Kidney epithelial cell (primary cell): ENCODE results near the gene ANKFN1. TPM values are rescaled to one million over a fixed set of nuclear protein-coding genes. Genes with fewer than 3 reads are reported as not detected.

ENCODE experiments used
- DNase-seq: peaks from one replicate; pipeline ENCODE4 v3.0.0-alpha.2; 2010; ENCODE audit warnings: low read depth
- H3K27me3 ChIP-seq: 2 replicates; pipeline ENCODE4 v1.6.0; 2011; ENCODE audit warnings: low read length; ENCODE audit not compliant: control insufficient read depth, insufficient read depth
- H3K36me3 ChIP-seq: 2 replicates; pipeline ENCODE4 v1.5.1; 2011; ENCODE audit warnings: low read length; ENCODE audit not compliant: control insufficient read depth, insufficient read depth
- H3K4me3 ChIP-seq: 2 replicates; pipeline ENCODE4 v1.5.1; 2011; ENCODE audit warnings: low read depth, mild to moderate bottlenecking, control low read depth, low read length
- total RNA-seq: library from RNA; depleted of rRNA; stranded (reverse); fragments of >200 nt; gene quantifications from 2 replicates; pipeline ENCODE4 v1.2.3, GENCODE V29; 2015
- TF ChIP-seq, protein P1 (sequence below): IDR thresholded peaks from 2 replicates; pipeline ENCODE4 v1.5.1; 2011; ENCODE audit warnings: mild to moderate bottlenecking, moderate library complexity, low read length, control low read depth, inconsistent platforms; ENCODE audit not compliant: insufficient read depth, poor library complexity, severe bottlenecking

The ANKFN1 gene
- total RNA-seq, 1 donor from 2014 or later = not detected

DNA sequence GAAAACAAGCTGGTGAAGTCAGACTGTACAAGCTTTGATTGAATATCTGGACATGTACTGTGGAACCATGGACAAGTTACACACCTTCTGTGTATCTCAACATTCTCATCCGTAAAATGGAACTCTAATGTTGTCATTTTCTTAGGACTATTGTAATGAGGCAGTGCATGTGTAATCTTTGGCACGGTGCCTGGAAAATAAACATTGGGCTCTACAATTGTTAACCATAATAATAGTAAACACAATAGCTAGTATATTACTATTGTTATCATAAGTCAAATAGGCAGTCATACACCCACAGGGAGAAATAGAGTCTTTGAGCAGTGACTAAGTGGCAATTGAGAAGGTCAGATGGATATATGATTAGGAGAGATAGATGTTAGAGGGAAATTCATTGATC, 39.8 kb upstream of the ANKFN1 start:
- Histone ChIP-seq H3K36me3 (no peaks in the 10 kb centered on the region), H3K27me3 (no peaks in the 10 kb centered on the region), H3K4me3 (no peak overlapping the region)
- TF ChIP-seq, protein P1, sequence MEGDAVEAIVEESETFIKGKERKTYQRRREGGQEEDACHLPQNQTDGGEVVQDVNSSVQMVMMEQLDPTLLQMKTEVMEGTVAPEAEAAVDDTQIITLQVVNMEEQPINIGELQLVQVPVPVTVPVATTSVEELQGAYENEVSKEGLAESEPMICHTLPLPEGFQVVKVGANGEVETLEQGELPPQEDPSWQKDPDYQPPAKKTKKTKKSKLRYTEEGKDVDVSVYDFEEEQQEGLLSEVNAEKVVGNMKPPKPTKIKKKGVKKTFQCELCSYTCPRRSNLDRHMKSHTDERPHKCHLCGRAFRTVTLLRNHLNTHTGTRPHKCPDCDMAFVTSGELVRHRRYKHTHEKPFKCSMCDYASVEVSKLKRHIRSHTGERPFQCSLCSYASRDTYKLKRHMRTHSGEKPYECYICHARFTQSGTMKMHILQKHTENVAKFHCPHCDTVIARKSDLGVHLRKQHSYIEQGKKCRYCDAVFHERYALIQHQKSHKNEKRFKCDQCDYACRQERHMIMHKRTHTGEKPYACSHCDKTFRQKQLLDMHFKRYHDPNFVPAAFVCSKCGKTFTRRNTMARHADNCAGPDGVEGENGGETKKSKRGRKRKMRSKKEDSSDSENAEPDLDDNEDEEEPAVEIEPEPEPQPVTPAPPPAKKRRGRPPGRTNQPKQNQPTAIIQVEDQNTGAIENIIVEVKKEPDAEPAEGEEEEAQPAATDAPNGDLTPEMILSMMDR = no peak
- no peak for DNase-seq

DNA sequence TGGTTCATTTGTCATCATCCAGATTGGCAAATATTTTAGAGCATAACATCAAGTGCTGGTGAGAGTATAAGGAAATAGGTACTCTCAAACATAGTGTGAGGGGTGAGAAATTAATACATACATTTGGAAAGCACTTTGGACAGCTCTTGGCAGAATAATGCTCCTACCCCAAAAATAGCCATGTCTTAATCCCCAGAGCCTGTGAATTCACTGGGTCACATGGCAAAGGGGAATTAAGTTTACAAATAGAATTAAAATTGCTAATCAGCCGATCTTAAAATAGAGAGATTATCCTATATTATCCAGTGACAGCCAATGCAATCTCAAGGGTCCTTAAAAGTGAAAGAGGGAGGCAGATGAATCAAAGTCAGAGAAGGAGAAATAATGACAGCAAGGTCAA, 38.8 kb upstream of the ANKFN1 start:
- H3K27me3 ChIP-seq = no peaks in the 10 kb centered on the region
- DNase-seq = no peak
- TF ChIP-seq, protein P1 = no peak
- no peak overlapping the region for H3K4me3 ChIP-seq
- no peaks in the 10 kb centered on the region for H3K36me3 ChIP-seq

DNA sequence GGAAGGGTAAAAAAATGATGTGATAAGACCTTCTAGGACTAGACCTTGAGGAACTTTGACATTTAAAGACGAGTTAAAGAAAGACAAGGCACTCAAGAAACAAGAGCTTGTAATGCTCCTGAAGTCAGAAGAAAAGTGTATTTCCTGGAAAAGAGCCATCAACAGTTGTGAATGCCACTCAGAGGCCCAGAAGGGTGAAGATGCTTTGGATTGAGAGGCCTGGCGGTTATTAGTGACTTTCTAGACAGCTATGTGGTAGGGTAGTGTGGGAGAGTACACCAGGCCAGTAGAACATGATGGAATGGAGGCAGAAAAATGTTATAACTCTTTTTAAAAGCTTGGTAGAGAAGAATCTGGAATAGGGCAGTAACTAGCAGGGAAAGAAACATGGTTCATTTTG, 34.1 kb upstream of the ANKFN1 start:
- no peak for DNase-seq
- no peaks in the 10 kb centered on the region for H3K36me3 ChIP-seq
- no peak overlapping the region for H3K4me3 ChIP-seq
- no peaks in the 10 kb centered on the region for H3K27me3 ChIP-seq
- TF ChIP-seq, protein P1 = no peak

DNA sequence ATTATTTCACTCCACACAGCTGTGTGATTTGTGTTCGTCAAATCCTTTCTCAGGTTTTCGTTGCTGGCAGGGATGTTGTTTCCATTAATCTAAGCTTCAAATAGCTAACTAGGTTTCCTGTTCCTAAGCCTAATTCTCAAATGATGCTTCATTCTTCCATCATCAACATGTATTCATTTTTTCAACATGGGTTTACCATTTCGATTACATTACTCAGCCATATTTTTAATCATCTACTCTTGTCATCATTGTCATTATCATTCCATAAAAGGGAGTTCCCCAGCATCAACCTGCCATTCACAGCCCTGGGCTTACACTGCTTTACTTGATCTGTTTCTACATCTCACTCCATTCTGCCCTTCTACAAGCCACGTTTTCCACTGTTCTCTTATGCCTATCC, 33.3 kb upstream of the ANKFN1 start:
- DNase-seq = no peak
- no peaks in the 10 kb centered on the region for H3K36me3 ChIP-seq
- no peak overlapping the region for H3K4me3 ChIP-seq
- TF ChIP-seq, protein P1 = no peak
- H3K27me3 ChIP-seq = no peaks in the 10 kb centered on the region

DNA sequence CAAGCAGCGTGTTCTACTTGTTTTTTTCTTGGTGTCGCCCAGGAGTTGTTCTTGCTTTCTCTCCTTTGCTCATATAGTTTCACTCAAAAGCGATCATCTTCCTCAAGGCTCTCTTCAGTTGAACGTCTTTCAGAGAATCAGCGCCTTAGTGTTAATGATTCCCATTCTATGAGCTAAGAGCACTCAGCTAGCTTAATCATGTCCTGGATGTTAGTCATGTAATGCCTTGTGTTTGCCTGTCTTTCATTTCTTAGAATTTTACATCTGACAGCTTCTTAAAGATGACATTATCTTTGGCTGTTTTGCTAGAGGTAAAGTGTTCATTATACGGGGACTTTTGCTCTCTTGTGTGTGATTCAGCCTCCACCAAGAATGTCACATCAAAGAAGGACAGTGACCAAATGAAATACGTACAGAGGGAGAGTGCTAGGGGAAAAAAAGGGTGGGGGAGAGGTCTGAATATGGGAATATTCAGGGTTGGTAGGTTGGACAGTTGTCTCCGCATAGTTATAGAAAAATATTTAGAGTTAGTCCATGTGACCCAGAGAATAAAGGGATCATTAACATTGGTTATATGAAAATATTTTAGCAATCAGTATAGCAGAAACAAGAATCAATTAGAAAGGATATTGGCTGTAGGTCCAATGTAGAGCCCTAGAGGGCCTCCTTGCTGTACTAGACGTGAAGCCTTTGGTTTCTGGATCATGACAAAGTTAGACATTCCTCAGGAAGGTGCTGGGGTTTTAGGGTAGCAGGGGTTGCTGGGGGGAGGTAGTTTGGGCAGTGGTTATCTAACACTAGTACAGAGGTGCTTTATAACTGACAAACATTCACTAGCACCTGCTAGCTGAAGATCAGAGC, 31.9 kb upstream of the ANKFN1 start:
- no peaks in the 10 kb centered on the region for H3K36me3 ChIP-seq
- TF ChIP-seq, protein P1 = peak; percentile 3
- no peak overlapping the region for H3K4me3 ChIP-seq
- no peaks in the 10 kb centered on the region for H3K27me3 ChIP-seq
- DNase-seq = no peak
